Measurements from ENCODE around the gene VIL1.

DNA sequence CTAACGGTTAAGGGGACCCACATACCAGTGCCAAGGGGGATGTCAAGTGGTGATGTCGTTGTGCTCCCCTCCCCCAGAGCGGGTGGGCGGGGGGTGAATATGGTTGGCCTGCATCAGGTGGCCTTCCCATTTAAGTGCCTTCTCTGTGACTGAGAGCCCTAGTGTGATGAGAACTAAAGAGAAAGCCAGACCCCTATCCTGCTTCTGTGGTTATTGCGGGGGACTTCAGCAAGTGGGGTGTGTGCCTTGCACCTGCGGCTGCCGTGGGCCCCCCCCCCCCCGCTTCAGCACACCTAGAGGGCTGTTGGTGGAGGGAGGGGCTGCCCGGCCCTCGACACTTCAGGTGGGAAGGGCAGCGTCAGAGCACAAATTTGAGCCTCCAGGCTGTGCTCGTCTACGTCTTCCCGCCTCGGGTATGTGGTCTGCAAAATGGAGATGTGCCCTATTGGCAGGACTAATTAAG lies 13.1 kb upstream of the VIL1 start:
- TF ChIP-seq, protein P1, sequence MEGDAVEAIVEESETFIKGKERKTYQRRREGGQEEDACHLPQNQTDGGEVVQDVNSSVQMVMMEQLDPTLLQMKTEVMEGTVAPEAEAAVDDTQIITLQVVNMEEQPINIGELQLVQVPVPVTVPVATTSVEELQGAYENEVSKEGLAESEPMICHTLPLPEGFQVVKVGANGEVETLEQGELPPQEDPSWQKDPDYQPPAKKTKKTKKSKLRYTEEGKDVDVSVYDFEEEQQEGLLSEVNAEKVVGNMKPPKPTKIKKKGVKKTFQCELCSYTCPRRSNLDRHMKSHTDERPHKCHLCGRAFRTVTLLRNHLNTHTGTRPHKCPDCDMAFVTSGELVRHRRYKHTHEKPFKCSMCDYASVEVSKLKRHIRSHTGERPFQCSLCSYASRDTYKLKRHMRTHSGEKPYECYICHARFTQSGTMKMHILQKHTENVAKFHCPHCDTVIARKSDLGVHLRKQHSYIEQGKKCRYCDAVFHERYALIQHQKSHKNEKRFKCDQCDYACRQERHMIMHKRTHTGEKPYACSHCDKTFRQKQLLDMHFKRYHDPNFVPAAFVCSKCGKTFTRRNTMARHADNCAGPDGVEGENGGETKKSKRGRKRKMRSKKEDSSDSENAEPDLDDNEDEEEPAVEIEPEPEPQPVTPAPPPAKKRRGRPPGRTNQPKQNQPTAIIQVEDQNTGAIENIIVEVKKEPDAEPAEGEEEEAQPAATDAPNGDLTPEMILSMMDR (optimal IDR thresholded peaks at IDR 0.05 in 1 of 3, IDR thresholded peaks at IDR 0.05 in 1 of 3, conservative IDR thresholded peaks at IDR 0.05 in 1 of 3; ENCODE audit: extremely low read depth in 1 of 3, insufficient read depth in 2 of 3, low read length in 3 of 3), result no peak
- no peak for TF ChIP-seq EZH2 (IDR thresholded peaks at IDR 0.05; ENCODE audit: low read length)
